Measurements from ENCODE around the gene CMKLR1.

Gene CMKLR1

GRCh38 chr12:108303703-108304102 is 35.4 kb downstream of the CMKLR1 start:
- no peak overlapping the region for H3K27ac ChIP-seq
- DNase-seq (ENCODE audit: low read depth, low spot score): no peak

GRCh38 chr12:108302403-108303311 is 36.5 kb downstream of the CMKLR1 start:
- DNase-seq (ENCODE audit: low read depth, low spot score): no peak
- no peak overlapping the region for H3K27ac ChIP-seq

GRCh38 chr12:108302016-108302402 is 37.1 kb downstream of the CMKLR1 start:
- H3K27ac ChIP-seq: no peak overlapping the region
- DNase-seq (ENCODE audit: low read depth, low spot score): no peak

GRCh38 chr12:108301346-108301745 is 37.8 kb downstream of the CMKLR1 start:
- DNase-seq (ENCODE audit: low read depth, low spot score): no peak
- no peak overlapping the region for H3K27ac ChIP-seq

GRCh38 chr12:108299980-108300696 is 39.0 kb downstream of the CMKLR1 start:
- no peak for DNase-seq (ENCODE audit: low read depth, low spot score)
- H3K27ac ChIP-seq: no peak overlapping the region

GRCh38 chr12:108299516-108299915 is 39.6 kb downstream of the CMKLR1 start:
- DNase-seq (ENCODE audit: low read depth, low spot score): no peak
- H3K27ac ChIP-seq: no peak overlapping the region

- no peak overlapping the region for H3K27ac ChIP-seq
Observed at GRCh38 chr12:108298761-108299275, 40.3 kb downstream of the CMKLR1 start.

GRCh38 chr12:108297895-108298760 is 41.0 kb downstream of the CMKLR1 start:
- no peak for DNase-seq (ENCODE audit: low read depth, low spot score)
- no peak overlapping the region for H3K27ac ChIP-seq

More at GRCh38 chr12:108298761-108299275, 40.3 kb downstream of the CMKLR1 start:
- DNase-seq (ENCODE audit: low read depth, low spot score): no peak

GRCh38 chr12:108297424-108297823 is 41.7 kb downstream of the CMKLR1 start:
- H3K27ac ChIP-seq: no peak overlapping the region
- no peak for DNase-seq (ENCODE audit: low read depth, low spot score)

GRCh38 chr12:108296945-108297344 is 42.2 kb downstream of the CMKLR1 start:
- no peak for DNase-seq (ENCODE audit: low read depth, low spot score)
- H3K27ac ChIP-seq: no peak overlapping the region

- no peak for DNase-seq (ENCODE audit: low read depth, low spot score)
- no peak overlapping the region for H3K27ac ChIP-seq
Observed at GRCh38 chr12:108295641-108296040, 43.5 kb downstream of the CMKLR1 start.

GRCh38 chr12:108289350-108290161 is 49.6 kb downstream of the CMKLR1 start:
- H3K27ac ChIP-seq: no peak overlapping the region
- DNase-seq (ENCODE audit: low read depth, low spot score): no peak

- H3K27ac ChIP-seq: no peak overlapping the region
- no peak for DNase-seq (ENCODE audit: low read depth, low spot score)
Observed at GRCh38 chr12:108287227-108287626, 51.9 kb downstream of the CMKLR1 start.

- H3K27ac ChIP-seq: no peak overlapping the region
- no peak for DNase-seq (ENCODE audit: low read depth, low spot score)
Observed at GRCh38 chr12:108285016-108285415, 54.1 kb downstream of the CMKLR1 start.

GRCh38 chr12:108284163-108284562 is 54.9 kb downstream of the CMKLR1 start:
- no peak for DNase-seq (ENCODE audit: low read depth, low spot score)
- no peak overlapping the region for H3K27ac ChIP-seq

- DNase-seq (ENCODE audit: low read depth, low spot score): no peak
- no peak overlapping the region for H3K27ac ChIP-seq
Observed at GRCh38 chr12:108282676-108283075, 56.4 kb downstream of the CMKLR1 start.

- no peak overlapping the region for H3K27ac ChIP-seq
- no peak for DNase-seq (ENCODE audit: low read depth, low spot score)
Observed at GRCh38 chr12:108282160-108282559, 57.0 kb downstream of the CMKLR1 start.

- no peak for DNase-seq (ENCODE audit: low read depth, low spot score)
- H3K27ac ChIP-seq: no peak overlapping the region
Observed at GRCh38 chr12:108277613-108278012, 61.5 kb downstream of the CMKLR1 start.

- no peak for DNase-seq (ENCODE audit: low read depth, low spot score)
- no peak overlapping the region for H3K27ac ChIP-seq
Observed at GRCh38 chr12:108273217-108273616, 65.9 kb downstream of the CMKLR1 start.
